ENCODE results near the gene MTUS2. TPM values are rescaled to one million over a fixed set of nuclear protein-coding genes. Genes with fewer than 3 reads are reported as not detected.

The MTUS2 gene
- total RNA-seq, 2 donors from 2014 or later: 1.9 to 4.9 TPM

- peaks cover 4% of the 10 kb centered on the region for H3K9me3 ChIP-seq (ENCODE audit: control insufficient read depth, low read length, poor library complexity, severe bottlenecking)
- peak in 2 of 3 donors; percentile 9 to 30 for DNase-seq
- peaks cover 11% of the 10 kb centered on the region for H3K4me1 Mint-ChIP-seq
- no peaks in the 10 kb centered on the region for H3K36me3 Mint-ChIP-seq (ENCODE audit: low read depth)
- H3K4me3 Mint-ChIP-seq: peak overlapping the region; percentile 31
- ATAC-seq: peak; percentile 99
- peak overlapping the region; percentile 95 for H3K27ac Mint-ChIP-seq
- H3K27me3 Mint-ChIP-seq: no peaks in the 10 kb centered on the region
Measured at GRCh38 chr13:29081036-29081435, 260.9 kb downstream of the MTUS2 start.

GRCh38 chr13:29081697-29082440 lies 261.7 kb downstream of the MTUS2 start:
- peak overlapping the region; percentile 95 for H3K27ac Mint-ChIP-seq
- H3K9me3 ChIP-seq (ENCODE audit: control insufficient read depth, low read length, poor library complexity, severe bottlenecking): peaks cover 7% of the 10 kb centered on the region

GRCh38 chr13:29099781-29100406 lies 279.8 kb downstream of the MTUS2 start:
- ATAC-seq: no peak
- H3K9me3 ChIP-seq (ENCODE audit: control insufficient read depth, low read length, poor library complexity, severe bottlenecking): no peaks in the 10 kb centered on the region
- peaks cover 5% of the 10 kb centered on the region for H3K27me3 Mint-ChIP-seq
- peak overlapping the region; percentile 53 for H3K27ac Mint-ChIP-seq
- no peak for DNase-seq
- peaks cover 7% of the 10 kb centered on the region for H3K4me1 Mint-ChIP-seq
- H3K36me3 Mint-ChIP-seq (ENCODE audit: low read depth): no peaks in the 10 kb centered on the region
- no peak overlapping the region for H3K4me3 Mint-ChIP-seq

More at GRCh38 chr13:29081697-29082440, 261.7 kb downstream of the MTUS2 start:
- ATAC-seq (no peak), DNase-seq (no peak)
- no peak overlapping the region for H3K4me3 Mint-ChIP-seq
- peaks cover 11% of the 10 kb centered on the region for H3K4me1 Mint-ChIP-seq
- no peaks in the 10 kb centered on the region for H3K36me3 Mint-ChIP-seq (ENCODE audit: low read depth)
- H3K27me3 Mint-ChIP-seq: no peaks in the 10 kb centered on the region

GRCh38 chr13:29100758-29101157 lies 280.6 kb downstream of the MTUS2 start:
- H3K4me1 Mint-ChIP-seq: peaks cover 7% of the 10 kb centered on the region
- H3K27ac Mint-ChIP-seq: no peak overlapping the region
- DNase-seq (no peak), ATAC-seq (no peak)
- no peaks in the 10 kb centered on the region for H3K36me3 Mint-ChIP-seq (ENCODE audit: low read depth)
- H3K27me3 Mint-ChIP-seq: peaks cover 5% of the 10 kb centered on the region
- H3K9me3 ChIP-seq (ENCODE audit: control insufficient read depth, low read length, poor library complexity, severe bottlenecking): no peaks in the 10 kb centered on the region
- H3K4me3 Mint-ChIP-seq: no peak overlapping the region

- Mint-ChIP-seq H3K27ac (no peak overlapping the region), H3K36me3 (ENCODE audit: low read depth) (no peaks in the 10 kb centered on the region), H3K4me1 (peaks cover 7% of the 10 kb centered on the region), H3K4me3 (no peak overlapping the region), H3K27me3 (peaks cover 5% of the 10 kb centered on the region)
- DNase-seq (no peak), ATAC-seq (no peak)
- H3K9me3 ChIP-seq (ENCODE audit: control insufficient read depth, low read length, poor library complexity, severe bottlenecking): no peaks in the 10 kb centered on the region
Measured at GRCh38 chr13:29101409-29101808, 281.3 kb downstream of the MTUS2 start.

- no peak overlapping the region for H3K27ac Mint-ChIP-seq
- H3K36me3 Mint-ChIP-seq (ENCODE audit: low read depth): peaks cover 2% of the 10 kb centered on the region
- H3K4me3 Mint-ChIP-seq: no peak overlapping the region
- ATAC-seq: no peak
- H3K9me3 ChIP-seq (ENCODE audit: control insufficient read depth, low read length, poor library complexity, severe bottlenecking): no peaks in the 10 kb centered on the region
- no peak for DNase-seq
- H3K27me3 Mint-ChIP-seq: peaks cover 9% of the 10 kb centered on the region
- peaks cover 8% of the 10 kb centered on the region for H3K4me1 Mint-ChIP-seq
Measured at GRCh38 chr13:29101905-29102304, 281.8 kb downstream of the MTUS2 start.

- no peaks in the 10 kb centered on the region for H3K9me3 ChIP-seq (ENCODE audit: control insufficient read depth, low read length, poor library complexity, severe bottlenecking)
- DNase-seq: no peak
- H3K27me3 Mint-ChIP-seq: peaks cover 13% of the 10 kb centered on the region
- no peak overlapping the region for H3K4me3 Mint-ChIP-seq
- ATAC-seq: no peak
- H3K27ac Mint-ChIP-seq: no peak overlapping the region
- H3K36me3 Mint-ChIP-seq (ENCODE audit: low read depth): peaks cover 2% of the 10 kb centered on the region
- peaks cover 9% of the 10 kb centered on the region for H3K4me1 Mint-ChIP-seq
Measured at GRCh38 chr13:29103065-29103800, 283.1 kb downstream of the MTUS2 start.

- H3K27me3 Mint-ChIP-seq: peaks cover 8% of the 10 kb centered on the region
- no peak for DNase-seq
- ATAC-seq: no peak
Measured at GRCh38 chr13:29104461-29104860, 284.3 kb downstream of the MTUS2 start.

GRCh38 chr13:29105779-29106178 lies 285.6 kb downstream of the MTUS2 start:
- no peak overlapping the region for H3K27ac Mint-ChIP-seq
- peaks cover 2% of the 10 kb centered on the region for H3K36me3 Mint-ChIP-seq (ENCODE audit: low read depth)
- no peak overlapping the region for H3K4me3 Mint-ChIP-seq
- H3K9me3 ChIP-seq (ENCODE audit: control insufficient read depth, low read length, poor library complexity, severe bottlenecking): no peaks in the 10 kb centered on the region
- no peak for DNase-seq
- peaks cover 8% of the 10 kb centered on the region for H3K27me3 Mint-ChIP-seq
- ATAC-seq: no peak
- peaks cover 5% of the 10 kb centered on the region for H3K4me1 Mint-ChIP-seq

More at GRCh38 chr13:29104461-29104860, 284.3 kb downstream of the MTUS2 start:
- no peak overlapping the region for H3K4me3 Mint-ChIP-seq
- H3K27ac Mint-ChIP-seq: no peak overlapping the region
- peaks cover 2% of the 10 kb centered on the region for H3K36me3 Mint-ChIP-seq (ENCODE audit: low read depth)
- H3K9me3 ChIP-seq (ENCODE audit: control insufficient read depth, low read length, poor library complexity, severe bottlenecking): no peaks in the 10 kb centered on the region
- peaks cover 5% of the 10 kb centered on the region for H3K4me1 Mint-ChIP-seq

GRCh38 chr13:29106651-29107050 lies 286.5 kb downstream of the MTUS2 start:
- no peaks in the 10 kb centered on the region for H3K9me3 ChIP-seq (ENCODE audit: control insufficient read depth, low read length, poor library complexity, severe bottlenecking)
- DNase-seq: no peak
- Mint-ChIP-seq H3K36me3 (ENCODE audit: low read depth) (peaks cover 2% of the 10 kb centered on the region), H3K4me3 (no peak overlapping the region), H3K27me3 (peaks cover 8% of the 10 kb centered on the region), H3K27ac (no peak overlapping the region), H3K4me1 (peaks cover 2% of the 10 kb centered on the region)
- ATAC-seq: no peak

GRCh38 chr13:29108068-29108786 lies 288.1 kb downstream of the MTUS2 start:
- Mint-ChIP-seq H3K27me3 (peaks cover 8% of the 10 kb centered on the region), H3K4me3 (no peak overlapping the region), H3K4me1 (peaks cover 2% of the 10 kb centered on the region), H3K27ac (no peak overlapping the region), H3K36me3 (ENCODE audit: low read depth) (peaks cover 2% of the 10 kb centered on the region)
- DNase-seq (no peak), ATAC-seq (no peak)
- H3K9me3 ChIP-seq (ENCODE audit: control insufficient read depth, low read length, poor library complexity, severe bottlenecking): no peaks in the 10 kb centered on the region

- H3K4me1 Mint-ChIP-seq: peaks cover 2% of the 10 kb centered on the region
- no peak for DNase-seq
- H3K36me3 Mint-ChIP-seq (ENCODE audit: low read depth): peaks cover 2% of the 10 kb centered on the region
- H3K27ac Mint-ChIP-seq: no peak overlapping the region
- H3K4me3 Mint-ChIP-seq: no peak overlapping the region
- no peak for ATAC-seq
- H3K27me3 Mint-ChIP-seq: peaks cover 8% of the 10 kb centered on the region
- H3K9me3 ChIP-seq (ENCODE audit: control insufficient read depth, low read length, poor library complexity, severe bottlenecking): no peaks in the 10 kb centered on the region
Measured at GRCh38 chr13:29109987-29110386, 289.8 kb downstream of the MTUS2 start.

- H3K9me3 ChIP-seq (ENCODE audit: control insufficient read depth, low read length, poor library complexity, severe bottlenecking): no peaks in the 10 kb centered on the region
- Mint-ChIP-seq H3K36me3 (ENCODE audit: low read depth) (peaks cover 2% of the 10 kb centered on the region), H3K4me3 (no peak overlapping the region), H3K27ac (no peak overlapping the region), H3K4me1 (peaks cover 2% of the 10 kb centered on the region), H3K27me3 (peaks cover 8% of the 10 kb centered on the region)
- ATAC-seq (no peak), DNase-seq (no peak)
Measured at GRCh38 chr13:29111446-29111845, 291.3 kb downstream of the MTUS2 start.
